ENCODE results near the gene KRTAP10-1. TPM values are rescaled to one million over a fixed set of nuclear protein-coding genes. Genes with fewer than 3 reads are reported as not detected.
A peak's percentile ranks its signal among the peaks of the same experiment; 100 is the strongest.

Gene KRTAP10-1, protein sequence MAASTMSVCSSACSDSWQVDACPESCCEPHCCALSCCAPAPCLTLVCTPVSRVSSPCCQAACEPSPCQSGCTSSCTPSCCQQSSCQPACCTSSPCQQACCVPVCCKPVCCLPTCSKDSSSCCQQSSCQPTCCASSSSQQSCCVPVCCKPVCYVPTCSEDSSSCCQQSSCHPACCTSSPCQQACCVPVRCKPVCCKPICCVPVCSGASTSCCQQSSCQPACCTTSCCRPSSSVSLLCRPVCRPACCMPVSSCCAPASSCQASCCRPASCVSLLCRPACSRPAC
- total RNA-seq (not detected), polyA plus RNA-seq (ENCODE audit: insufficient read depth, low read depth, low replicate concordance) (not detected)
- long read RNA-seq, donor 1 = 0 reads
- long read RNA-seq, donor 2 = 0 reads
- long read RNA-seq, donor 3 = 0 reads
- long read RNA-seq, donor 4 = 0 reads
- long read RNA-seq, donor 5 = 0 reads
- long read RNA-seq, donor 6 = 0 reads
- long read RNA-seq, donor 7 = 0 reads
- long read RNA-seq, donor 8 = 0 reads
- long read RNA-seq, donor 9 = 0 reads
- long read RNA-seq, donor 10 = 0 reads

DNA sequence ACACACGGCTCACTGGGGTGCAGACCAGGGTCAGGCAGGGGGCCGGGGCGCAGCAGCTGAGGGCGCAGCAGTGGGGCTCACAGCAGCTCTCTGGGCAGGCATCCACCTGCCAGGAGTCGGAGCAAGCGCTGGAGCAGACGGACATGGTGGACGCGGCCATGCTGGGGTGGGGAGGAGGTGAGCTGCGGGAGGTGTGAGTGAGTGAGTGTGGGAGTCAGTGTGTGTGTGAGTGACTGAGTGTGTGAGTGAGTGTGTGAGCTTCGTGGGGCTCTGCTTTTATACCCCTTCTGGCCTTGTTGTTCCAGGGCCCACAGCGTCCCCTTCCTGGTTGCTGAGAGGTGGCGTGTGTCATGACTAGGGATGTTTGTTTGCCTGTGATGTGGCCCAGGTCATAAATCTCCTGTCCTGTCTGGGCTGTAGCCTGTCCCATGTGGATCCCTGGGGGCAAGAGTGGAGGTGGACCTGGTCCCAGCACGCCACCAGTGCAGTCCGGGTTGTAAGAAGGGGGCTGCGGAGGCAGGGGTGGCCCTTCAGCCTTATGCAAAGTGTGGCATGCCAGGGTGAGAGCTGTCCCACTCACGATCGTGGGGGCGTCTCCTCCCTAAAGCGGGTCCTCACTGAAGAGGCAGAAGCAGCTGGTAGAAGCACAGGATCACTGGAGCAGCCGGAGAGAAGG lies at the start of gene KRTAP10-1:
Gene KRTAP10-1 (minus strand): TSS at position 205 of the 676 bp plus-strand sequence. CDS start 45 bp downstream, at position 160.
- no peaks in the 10 kb centered on the region for H3K27me3 ChIP-seq (ENCODE audit: control insufficient read depth, insufficient read depth, low read length)
- H3K9ac ChIP-seq (ENCODE audit: low read length in 3 of 3) = no peak within 1 kb of the TSS
- H3K4me1 ChIP-seq (ENCODE audit: control insufficient read depth in 2 of 3, insufficient read depth in 2 of 3, low read depth in 1 of 3, low read length in 3 of 3) = no peaks in the 10 kb centered on the region
- TF ChIP-seq, protein P1, sequence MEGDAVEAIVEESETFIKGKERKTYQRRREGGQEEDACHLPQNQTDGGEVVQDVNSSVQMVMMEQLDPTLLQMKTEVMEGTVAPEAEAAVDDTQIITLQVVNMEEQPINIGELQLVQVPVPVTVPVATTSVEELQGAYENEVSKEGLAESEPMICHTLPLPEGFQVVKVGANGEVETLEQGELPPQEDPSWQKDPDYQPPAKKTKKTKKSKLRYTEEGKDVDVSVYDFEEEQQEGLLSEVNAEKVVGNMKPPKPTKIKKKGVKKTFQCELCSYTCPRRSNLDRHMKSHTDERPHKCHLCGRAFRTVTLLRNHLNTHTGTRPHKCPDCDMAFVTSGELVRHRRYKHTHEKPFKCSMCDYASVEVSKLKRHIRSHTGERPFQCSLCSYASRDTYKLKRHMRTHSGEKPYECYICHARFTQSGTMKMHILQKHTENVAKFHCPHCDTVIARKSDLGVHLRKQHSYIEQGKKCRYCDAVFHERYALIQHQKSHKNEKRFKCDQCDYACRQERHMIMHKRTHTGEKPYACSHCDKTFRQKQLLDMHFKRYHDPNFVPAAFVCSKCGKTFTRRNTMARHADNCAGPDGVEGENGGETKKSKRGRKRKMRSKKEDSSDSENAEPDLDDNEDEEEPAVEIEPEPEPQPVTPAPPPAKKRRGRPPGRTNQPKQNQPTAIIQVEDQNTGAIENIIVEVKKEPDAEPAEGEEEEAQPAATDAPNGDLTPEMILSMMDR (IDR thresholded peaks at IDR 0.05; ENCODE audit: borderline replicate concordance, extremely low read depth, insufficient read depth) = no peak
- intact Hi-C loops (cut with DNase I) = no loop called here
- no peak within 1 kb of the TSS for H3K4me3 ChIP-seq (ENCODE audit: low read length in 3 of 3)
- DNase-seq (peak in 1 of 5 donors; percentile 29), FAIRE-seq (no peak)
- H3K27ac ChIP-seq (ENCODE audit: low read depth in 2 of 2, low read length in 2 of 2) = no peak within 1 kb of the TSS
- no peaks in the 10 kb centered on the region for H3K36me3 ChIP-seq (ENCODE audit: control insufficient read depth in 2 of 3, insufficient read depth in 3 of 3, low read length in 3 of 3)
- H3K9me3 ChIP-seq (ENCODE audit: control insufficient read depth in 2 of 3, insufficient read depth in 1 of 3, low read length in 3 of 3) = peaks cover 0 to 9% (median 0%) of the 10 kb centered on the region in 3 donors

DNA sequence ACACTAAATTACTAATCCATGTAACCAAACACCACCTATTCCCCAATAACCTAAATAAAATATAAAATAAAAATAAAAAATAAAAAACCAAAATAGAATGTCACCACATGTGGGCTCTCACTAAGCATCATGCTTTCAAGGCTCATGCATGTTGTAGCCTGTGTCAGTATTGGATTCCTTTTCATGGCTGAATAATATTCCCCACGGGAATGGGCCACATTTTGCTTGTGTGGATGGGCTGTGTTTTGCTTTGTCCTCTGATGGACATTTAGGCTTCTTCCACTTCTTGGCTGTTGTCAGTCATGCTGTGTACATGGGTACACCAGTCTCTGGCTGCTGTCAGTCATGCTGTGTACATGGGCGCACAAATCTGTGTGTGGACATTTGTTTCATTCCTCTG lies 49.1 kb upstream of the KRTAP10-1 start:
- Histone ChIP-seq H3K27ac (ENCODE audit: low read depth in 2 of 2, low read length in 2 of 2) (no peak overlapping the region), H3K4me1 (ENCODE audit: control insufficient read depth in 2 of 3, insufficient read depth in 2 of 3, low read depth in 1 of 3, low read length in 3 of 3) (no peaks in the 10 kb centered on the region), H3K27me3 (ENCODE audit: control insufficient read depth, insufficient read depth, low read length) (no peaks in the 10 kb centered on the region), H3K9ac (ENCODE audit: low read length in 3 of 3) (no peak overlapping the region), H3K4me3 (ENCODE audit: low read length in 3 of 3) (no peak overlapping the region), H3K9me3 (ENCODE audit: control insufficient read depth in 2 of 3, insufficient read depth in 1 of 3, low read length in 3 of 3) (no peaks in the 10 kb centered on the region), H3K36me3 (ENCODE audit: control insufficient read depth in 2 of 3, insufficient read depth in 3 of 3, low read length in 3 of 3) (no peaks in the 10 kb centered on the region)
- FAIRE-seq = no peak
- no peak for DNase-seq
- TF ChIP-seq, protein P1 (IDR thresholded peaks at IDR 0.05; ENCODE audit: borderline replicate concordance, extremely low read depth, insufficient read depth) = no peak
- intact Hi-C loops (cut with DNase I) = no loop called here

DNA sequence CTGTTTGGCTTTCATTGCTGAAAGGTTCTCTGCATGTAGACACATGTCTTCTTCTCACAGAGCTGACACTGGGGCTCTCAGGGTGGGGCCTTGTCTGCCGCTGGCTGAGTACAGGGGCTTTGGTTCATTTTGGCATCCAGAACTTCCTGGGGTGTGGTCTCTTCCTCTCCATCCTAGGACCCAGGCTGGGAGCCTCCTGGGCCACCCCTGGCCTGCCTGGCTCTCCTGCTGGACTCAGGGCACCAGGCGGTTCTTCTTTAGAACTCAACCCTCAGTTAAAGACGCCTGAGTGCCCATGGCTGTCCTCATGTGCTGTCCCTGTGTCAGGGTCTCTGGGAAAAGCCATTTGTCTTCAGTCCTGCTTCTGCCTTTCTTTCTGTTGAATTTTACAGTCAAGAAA lies 45.9 kb upstream of the KRTAP10-1 start:
- no peak overlapping the region for H3K9ac ChIP-seq (ENCODE audit: low read length in 3 of 3)
- no peak for DNase-seq
- no peak overlapping the region for H3K4me3 ChIP-seq (ENCODE audit: low read length in 3 of 3)
- TF ChIP-seq, protein P1 (IDR thresholded peaks at IDR 0.05; ENCODE audit: borderline replicate concordance, extremely low read depth, insufficient read depth) = no peak
- no peaks in the 10 kb centered on the region for H3K36me3 ChIP-seq (ENCODE audit: control insufficient read depth in 2 of 3, insufficient read depth in 3 of 3, low read length in 3 of 3)
- H3K27ac ChIP-seq (ENCODE audit: low read depth in 2 of 2, low read length in 2 of 2) = no peak overlapping the region
- FAIRE-seq = no peak
- H3K4me1 ChIP-seq (ENCODE audit: control insufficient read depth in 2 of 3, insufficient read depth in 2 of 3, low read depth in 1 of 3, low read length in 3 of 3) = no peaks in the 10 kb centered on the region
- H3K27me3 ChIP-seq (ENCODE audit: control insufficient read depth, insufficient read depth, low read length) = no peaks in the 10 kb centered on the region
- peaks cover 0 to 1% (median 0%) of the 10 kb centered on the region in 3 donors for H3K9me3 ChIP-seq (ENCODE audit: control insufficient read depth in 2 of 3, insufficient read depth in 1 of 3, low read length in 3 of 3)
- intact Hi-C loops (cut with DNase I) = no loop called here

All from kidney (tissue), 22 donors.